SU-DHL-6 (cell line): ENCODE measurements around the gene ISM1.

Experiments used
- CTCF ChIP-seq: fragments of 200-600 bp; sonication (generic); IDR thresholded peaks from one replicate; pipeline ENCODE4 v1.5.1; 2017; ENCODE audit warnings: antibody characterized with exemption, mild to moderate bottlenecking, low read length, moderate library complexity; ENCODE audit not compliant: insufficient read depth, poor library complexity, severe bottlenecking
- EZH2phosphoT487 ChIP-seq: fragments of 200-600 bp; sonication (generic), shearing (Covaris generic); conservative IDR thresholded peaks from 2 replicates; pipeline ENCODE4 v1.6.1; 2018; ENCODE audit warnings: mild to moderate bottlenecking, antibody characterized with exemption, low read length, moderate library complexity, mixed read lengths

GRCh38 chr20:13336308-13337089 lies 115.4 kb downstream of the ISM1 start:
- no peak for TF ChIP-seq CTCF
- TF ChIP-seq EZH2phosphoT487: no peak
